NCI-H345 treated with DMSO at 0.1 percent for 48 hours (cell line): ENCODE measurements around the gene C6orf52.

Experiments
- DNase-seq: peaks from one replicate; lab custom pipeline; 2025; ENCODE audit not compliant: unreplicated experiment; lab: John Stamatoyannopoulos, UW

C6orf52 gene

DNA sequence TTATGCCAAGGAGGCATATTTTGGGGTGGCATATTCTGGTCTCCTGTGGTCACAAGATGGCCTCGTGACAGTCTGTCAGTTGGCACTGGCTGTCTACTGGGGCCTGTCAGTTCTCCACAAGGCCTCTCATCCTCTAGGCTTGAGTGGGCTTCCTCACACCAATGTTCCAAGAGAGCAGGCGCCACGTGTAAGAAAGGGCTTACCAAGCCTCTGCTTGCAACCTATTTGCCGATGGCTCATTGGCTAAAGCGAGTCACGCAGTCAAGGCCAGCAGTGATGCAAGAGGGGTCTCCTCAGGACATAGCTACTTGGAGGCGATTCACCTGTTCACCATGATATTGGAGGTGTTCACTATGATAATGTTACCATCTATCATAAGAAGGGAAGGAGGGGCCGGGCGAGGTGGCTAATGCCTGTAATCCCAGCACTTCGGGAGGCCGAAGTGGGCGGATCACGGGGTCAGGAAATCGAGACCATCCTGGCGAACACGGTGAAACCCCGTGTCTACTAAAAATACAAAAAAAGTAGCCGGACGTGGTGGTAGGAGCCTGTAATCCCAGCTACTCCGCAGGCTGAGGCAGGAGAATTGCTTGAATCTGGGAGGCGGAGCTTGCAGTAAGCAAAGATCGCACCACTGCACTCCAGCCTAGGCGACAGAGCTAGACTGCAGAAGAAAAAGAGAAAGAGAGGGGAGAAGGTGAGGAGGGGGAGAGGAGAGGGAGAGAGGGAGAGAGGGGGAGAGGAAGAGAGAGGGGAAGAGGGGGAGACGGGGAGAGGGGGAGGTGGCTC lies 35.3 kb downstream of the C6orf52 start:
- DNase-seq: no peak

DNA sequence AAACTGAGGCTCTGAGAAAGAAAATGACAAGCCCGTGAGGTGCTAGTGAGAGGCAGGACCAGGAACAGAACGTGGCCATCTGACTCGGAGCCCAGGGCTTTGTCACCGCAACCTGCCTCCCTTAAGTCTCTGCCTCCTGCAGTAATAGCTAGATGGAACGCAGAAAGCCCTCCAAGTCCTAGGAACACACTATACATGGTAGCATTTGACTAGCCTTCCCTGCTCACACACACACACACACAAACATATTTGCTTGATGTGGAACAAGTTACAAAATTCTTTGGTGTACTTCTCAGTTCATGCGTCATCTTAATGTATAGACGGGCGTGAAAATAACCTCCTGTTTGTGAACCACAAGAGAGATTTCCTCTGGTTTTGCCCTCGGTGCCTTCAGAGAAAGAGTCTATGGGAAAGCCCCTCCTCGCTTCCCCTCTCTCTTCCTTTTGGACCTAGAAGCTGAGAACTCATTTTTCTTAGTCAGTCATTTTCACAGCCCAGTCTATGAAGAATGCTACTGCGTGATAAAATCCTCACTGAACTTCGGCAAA lies 38.8 kb downstream of the C6orf52 start:
- no peak for DNase-seq

DNA sequence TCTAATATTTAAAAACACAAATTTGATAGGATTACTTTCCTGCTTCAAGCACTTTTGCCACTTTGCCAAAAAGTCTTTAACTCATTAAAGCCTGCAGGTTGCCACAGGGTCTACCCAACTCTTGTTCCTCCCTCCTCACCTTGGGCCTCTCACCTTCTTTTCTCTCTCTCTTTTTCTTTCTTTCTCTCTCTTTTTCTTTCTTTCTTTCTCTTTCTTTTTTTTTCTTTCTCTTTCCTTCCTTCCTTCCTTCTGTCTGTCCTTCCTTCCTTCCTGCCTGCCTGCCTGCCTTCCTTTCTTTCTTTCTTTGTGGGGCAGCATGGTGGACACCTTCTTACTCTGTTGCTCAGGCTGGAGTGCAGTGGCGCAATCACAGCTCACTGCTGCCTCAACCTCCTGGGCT lies 50.2 kb downstream of the C6orf52 start:
- DNase-seq: no peak

DNA sequence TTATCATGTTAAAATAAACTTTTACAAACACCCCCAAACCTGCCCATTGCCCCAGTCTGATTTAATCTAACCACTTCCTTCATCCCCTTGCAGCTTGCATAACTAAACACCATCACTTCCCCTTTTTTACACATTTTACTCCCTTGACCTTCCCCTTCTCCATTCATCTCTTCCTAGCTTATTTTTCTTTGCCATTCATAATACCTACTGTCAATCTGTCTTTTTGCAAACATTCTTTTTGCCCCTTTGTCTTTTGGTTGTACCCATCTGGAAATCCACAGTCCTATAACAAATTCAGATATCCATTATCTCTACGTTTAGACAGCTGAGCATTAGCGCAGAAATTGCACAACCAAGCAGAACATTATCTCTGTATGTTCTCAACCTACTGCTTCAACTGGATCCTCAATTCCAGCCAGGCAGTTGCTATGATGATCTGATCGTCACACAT lies 51.2 kb downstream of the C6orf52 start:
- DNase-seq: no peak

DNA sequence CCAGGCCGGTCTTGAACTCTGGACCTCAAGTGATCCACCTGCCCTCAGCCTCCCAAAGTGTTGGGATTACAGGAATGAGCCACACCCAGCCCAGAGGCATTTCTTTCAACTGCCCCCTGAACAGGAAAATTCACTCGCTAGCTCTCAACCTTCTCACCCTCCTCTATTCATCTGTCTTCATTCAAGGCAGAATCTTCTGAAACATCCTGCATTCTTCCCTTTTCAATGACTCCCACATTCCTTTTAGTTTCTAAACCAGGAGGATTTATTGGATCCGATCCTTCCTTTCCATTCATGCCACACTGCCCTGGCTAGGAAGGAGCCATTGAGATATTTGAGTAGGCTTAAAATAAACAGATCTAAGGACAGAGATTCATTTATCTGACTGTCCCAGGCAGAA lies 52.9 kb downstream of the C6orf52 start:
- DNase-seq: no peak

DNA sequence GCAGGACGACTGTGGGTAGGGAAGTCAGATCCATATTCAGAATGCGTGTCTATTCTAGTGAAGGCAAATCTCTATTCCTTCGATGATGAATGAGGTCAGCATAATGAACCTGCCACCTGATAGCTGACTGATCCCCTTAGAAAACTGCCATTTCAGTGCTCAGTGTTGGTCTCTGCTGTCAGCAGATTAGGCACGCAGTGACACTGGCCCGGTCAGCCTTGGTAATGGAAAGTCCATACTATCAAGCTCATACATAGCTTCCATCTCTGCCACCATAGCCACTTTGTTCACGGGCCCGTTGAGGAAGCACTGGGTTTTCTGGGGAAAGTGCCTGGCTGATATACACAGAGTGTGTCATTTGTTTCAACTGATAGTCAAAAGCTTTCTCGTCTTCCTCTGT lies 54.0 kb downstream of the C6orf52 start:
- DNase-seq: no peak

DNA sequence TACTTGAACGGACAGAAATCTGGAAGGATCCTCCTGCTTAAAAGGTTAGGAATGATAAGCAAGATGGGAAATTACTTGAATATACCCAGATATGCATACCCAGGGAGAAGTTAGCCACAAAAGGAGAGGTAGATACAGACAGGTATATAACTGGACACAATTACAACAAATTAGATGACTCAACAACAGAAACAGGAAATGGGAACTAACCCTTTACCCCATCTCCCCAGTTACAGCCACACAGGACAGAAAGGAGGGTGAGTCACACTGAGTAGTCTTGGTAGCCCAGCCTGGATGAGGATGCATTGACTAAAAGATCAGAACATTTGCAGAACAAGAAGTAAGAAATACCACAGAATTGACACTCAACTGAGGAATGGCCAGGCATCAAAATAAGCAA lies 61.2 kb downstream of the C6orf52 start:
- DNase-seq: no peak

DNA sequence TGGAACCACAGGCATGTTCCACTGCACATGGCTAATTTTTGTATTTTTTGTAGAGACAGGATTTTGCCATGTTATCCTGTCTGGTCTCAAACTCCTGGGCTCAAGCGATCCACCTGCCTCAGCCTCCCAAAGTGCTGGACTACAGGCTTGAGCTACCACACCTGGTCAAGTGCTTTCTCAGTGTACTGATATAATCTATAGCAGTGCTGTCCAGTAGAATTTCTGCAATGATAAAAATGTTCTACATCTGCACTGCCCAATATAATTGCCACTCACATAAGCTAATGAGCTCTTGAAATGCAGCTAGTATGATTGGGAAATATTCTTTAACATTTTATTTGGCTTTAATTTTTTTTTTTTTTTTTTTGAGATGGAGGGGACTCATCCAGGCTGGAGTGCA lies 64.2 kb downstream of the C6orf52 start:
- no peak for DNase-seq

DNA sequence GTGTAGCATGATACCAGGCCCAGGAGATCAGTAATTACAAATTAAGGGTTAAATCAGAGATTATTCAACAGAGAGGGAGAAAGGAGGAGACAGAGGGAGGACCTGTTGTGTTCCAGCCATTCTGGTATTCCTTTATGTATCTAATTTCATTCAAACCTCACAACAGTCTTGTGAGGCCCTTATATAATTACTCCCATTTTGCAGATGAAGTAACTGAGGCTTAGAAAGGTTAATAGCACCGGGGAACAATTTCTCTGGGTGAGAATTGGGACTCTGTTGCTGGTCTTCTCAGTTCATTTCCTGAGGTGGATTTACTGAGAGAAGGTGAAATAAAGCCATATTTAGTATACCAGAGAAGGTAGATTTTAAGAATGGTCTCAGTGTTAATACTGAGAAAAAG lies 66.6 kb downstream of the C6orf52 start:
- DNase-seq: no peak

DNA sequence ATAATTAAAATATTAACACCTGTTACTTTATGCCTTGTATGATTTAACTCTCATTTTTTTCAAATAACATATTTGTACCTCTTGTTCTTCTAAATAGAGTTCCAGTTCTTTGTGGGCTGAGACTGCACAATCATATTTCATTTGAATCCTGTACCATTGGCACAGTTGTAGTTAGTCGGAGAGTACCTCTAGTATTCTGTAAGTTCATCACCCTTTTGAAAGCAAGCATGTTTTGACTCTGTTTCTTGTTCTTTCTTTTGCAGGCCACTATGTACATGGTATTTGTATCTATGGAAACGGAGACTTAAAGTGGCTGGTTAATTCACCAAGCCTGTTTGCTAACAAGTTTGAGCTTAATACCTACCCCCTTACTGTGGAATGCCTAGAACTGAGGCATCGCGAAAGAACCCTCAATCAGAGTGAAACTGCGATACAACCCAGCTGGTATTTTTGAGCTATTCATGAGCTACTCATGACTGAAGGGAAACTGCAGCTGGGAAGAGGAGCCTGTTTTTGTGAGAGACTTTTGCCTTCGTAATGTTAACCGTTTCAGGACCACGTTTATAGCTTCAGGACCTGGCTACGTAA lies 68.2 kb downstream of the C6orf52 start:
- DNase-seq: no peak

DNA sequence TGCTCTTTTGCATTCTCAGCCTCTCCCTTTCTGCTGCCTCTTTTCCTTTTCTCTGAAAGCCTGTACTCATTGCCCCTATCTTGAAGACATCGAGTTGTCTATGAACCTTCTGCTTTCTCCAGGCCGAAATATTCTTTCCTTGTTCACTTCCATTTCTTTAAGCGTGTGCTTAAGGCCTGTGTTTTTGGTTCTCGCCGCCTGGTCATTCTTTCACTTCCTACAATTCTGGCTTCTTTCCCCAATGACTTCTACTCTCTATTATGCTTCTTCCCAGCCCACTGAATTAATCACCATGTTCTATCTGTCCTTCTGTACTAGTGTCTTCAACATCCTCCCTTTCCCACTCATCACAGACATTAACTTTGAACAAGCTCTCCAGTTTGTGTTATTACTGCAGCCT lies 69.6 kb downstream of the C6orf52 start:
- DNase-seq: no peak

DNA sequence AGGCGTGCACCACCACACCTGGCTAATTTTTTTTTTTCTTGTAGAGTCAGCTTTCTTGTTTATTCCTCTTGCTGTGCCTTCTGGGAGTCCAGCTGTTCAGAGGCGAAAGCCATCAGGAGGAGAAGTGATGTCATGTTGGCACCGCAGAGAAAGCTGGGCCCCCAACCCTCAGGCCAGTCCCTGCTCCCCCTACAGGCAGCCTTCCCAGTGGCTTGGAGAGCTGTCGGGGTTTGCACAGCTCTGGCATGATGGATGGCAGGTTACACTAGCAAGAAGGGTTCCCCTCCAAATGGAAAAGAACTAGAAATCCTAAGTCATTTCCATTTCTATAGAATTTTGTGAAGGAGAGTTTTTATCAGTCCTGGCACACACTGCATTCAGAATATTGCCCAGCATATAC lies 72.6 kb downstream of the C6orf52 start:
- DNase-seq: no peak
